ENCODE measurements around the gene CPVL. TPM values are rescaled to one million over a fixed set of nuclear protein-coding genes. Genes with fewer than 3 reads are reported as not detected.
A peak's percentile ranks its signal among the peaks of the same experiment; 100 is the strongest.

The CPVL gene
- total and polyA plus RNA-seq, 2 experiments from 2014 or later = 30.6 to 95.2 TPM

DNA sequence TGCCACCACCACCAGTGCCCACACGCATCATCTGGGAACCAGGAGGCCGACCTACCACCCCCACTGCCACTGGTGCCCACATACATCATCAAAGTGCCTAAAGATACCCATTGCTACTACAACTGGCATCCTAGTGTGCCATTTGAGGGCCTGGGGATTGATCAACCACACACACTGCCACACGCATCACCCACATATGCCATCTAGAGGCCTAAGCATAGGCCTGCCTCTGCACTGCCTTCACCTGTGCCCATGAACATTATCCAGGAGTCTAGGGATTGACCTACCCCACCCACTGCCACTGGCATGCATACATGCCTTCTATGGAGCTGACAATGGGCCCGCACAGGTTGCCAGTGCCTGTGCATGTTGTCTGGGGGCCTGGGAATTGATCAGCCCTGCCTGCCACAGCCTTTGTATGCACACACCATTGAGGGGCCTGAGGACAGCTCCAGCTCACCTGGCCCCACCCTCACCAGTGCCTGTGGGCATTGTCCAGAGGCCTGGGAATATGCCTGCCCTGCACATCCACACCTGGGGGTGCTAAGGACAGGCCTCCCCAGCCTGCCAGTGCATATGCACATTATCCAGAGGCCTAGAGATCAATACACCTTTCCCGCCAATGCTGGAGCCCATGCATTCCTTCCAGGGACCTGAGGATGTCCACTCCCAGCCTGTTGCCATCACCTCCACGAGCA, 123.9 kb downstream of the CPVL start:
- H3K4me3 ChIP-seq = no peak overlapping the region
- TF ChIP-seq, protein P1, sequence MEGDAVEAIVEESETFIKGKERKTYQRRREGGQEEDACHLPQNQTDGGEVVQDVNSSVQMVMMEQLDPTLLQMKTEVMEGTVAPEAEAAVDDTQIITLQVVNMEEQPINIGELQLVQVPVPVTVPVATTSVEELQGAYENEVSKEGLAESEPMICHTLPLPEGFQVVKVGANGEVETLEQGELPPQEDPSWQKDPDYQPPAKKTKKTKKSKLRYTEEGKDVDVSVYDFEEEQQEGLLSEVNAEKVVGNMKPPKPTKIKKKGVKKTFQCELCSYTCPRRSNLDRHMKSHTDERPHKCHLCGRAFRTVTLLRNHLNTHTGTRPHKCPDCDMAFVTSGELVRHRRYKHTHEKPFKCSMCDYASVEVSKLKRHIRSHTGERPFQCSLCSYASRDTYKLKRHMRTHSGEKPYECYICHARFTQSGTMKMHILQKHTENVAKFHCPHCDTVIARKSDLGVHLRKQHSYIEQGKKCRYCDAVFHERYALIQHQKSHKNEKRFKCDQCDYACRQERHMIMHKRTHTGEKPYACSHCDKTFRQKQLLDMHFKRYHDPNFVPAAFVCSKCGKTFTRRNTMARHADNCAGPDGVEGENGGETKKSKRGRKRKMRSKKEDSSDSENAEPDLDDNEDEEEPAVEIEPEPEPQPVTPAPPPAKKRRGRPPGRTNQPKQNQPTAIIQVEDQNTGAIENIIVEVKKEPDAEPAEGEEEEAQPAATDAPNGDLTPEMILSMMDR (IDR thresholded peaks at IDR 0.05; ENCODE audit: low read depth, low read length) = no peak
- no peaks in the 10 kb centered on the region for H3K27me3 ChIP-seq
- H3K27ac ChIP-seq = no peak overlapping the region
- H3K4me1 ChIP-seq (ENCODE audit: low read depth) = no peaks in the 10 kb centered on the region
- H3K36me3 ChIP-seq = no peaks in the 10 kb centered on the region
- no peaks in the 10 kb centered on the region for H3K9me3 ChIP-seq (ENCODE audit: low read depth)
- no peak for DNase-seq (ENCODE audit: low read depth in 1 of 2, low spot score in 1 of 2)

DNA sequence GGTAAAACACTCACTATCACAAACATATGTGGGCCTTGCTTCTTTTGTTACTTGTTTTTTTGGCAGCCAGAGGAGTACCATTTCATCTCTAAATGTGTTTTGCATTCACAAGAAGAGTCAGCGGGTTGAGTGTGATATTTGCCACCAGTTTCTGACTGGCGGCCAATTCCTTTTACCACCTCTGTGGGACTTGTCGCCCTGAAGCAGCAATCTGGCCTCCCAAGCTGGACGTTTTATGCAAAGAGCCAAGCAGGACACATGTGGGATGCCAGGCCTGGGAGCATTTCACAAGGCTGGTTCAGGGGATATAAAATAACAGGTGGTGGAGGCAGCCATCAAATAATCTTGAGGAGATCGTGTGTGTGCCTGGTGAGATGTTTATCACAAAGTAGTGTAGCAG, 126.4 kb downstream of the CPVL start:
- no peak overlapping the region for H3K4me3 ChIP-seq
- H3K27ac ChIP-seq = peak overlapping the region; percentile 56
- H3K4me1 ChIP-seq (ENCODE audit: low read depth) = no peaks in the 10 kb centered on the region
- no peak for DNase-seq (ENCODE audit: low read depth in 1 of 2, low spot score in 1 of 2)
- TF ChIP-seq, protein P1 (IDR thresholded peaks at IDR 0.05; ENCODE audit: low read depth, low read length) = no peak
- H3K9me3 ChIP-seq (ENCODE audit: low read depth) = no peaks in the 10 kb centered on the region
- H3K27me3 ChIP-seq = no peaks in the 10 kb centered on the region
- H3K36me3 ChIP-seq = no peaks in the 10 kb centered on the region

DNA sequence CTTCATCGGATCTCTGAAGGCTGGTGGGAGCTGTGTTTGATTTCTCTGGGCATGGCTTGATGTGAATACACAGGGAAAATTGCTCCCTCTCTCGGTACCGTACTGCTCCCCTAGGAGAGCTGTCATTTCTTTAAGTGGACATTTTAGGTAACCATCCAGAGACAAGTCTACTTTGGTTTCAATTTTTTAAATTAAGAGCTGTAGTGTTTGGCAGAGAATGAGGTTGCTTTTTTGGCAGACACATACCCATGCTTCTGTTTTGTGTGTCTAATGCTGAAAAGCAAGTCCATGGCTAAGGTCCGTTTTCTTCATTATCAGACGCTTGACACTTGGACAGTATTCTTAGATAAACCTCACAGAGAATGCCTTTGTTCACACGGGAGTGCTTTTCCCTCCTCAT, 127.0 kb downstream of the CPVL start:
- no peak overlapping the region for H3K4me3 ChIP-seq
- no peaks in the 10 kb centered on the region for H3K4me1 ChIP-seq (ENCODE audit: low read depth)
- peak in 1 of 2 donors; percentile 62 for DNase-seq (ENCODE audit: low read depth in 1 of 2, low spot score in 1 of 2)
- TF ChIP-seq, protein P1 (IDR thresholded peaks at IDR 0.05; ENCODE audit: low read depth, low read length) = peak; percentile 34
- no peaks in the 10 kb centered on the region for H3K9me3 ChIP-seq (ENCODE audit: low read depth)
- H3K27ac ChIP-seq = peak overlapping the region; percentile 56
- no peaks in the 10 kb centered on the region for H3K27me3 ChIP-seq
- H3K36me3 ChIP-seq = no peaks in the 10 kb centered on the region

DNA sequence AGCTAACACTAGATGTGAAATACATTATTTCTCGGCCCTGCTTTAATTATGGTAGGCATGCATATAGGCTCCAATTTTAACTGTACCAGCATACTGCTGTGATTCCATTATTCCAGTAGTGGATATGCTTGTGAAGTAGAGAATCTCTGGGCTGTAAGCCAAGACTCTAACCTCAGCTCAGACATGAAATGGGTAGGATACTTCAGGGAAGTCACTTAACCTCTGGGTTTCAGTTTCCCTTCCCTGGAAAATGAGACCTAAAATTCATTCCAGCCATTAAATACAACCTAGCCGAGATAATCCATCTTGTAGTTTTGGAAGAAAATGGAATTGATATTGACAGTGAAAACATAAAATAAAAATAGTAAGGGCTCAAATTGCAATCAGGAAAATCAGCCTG, 128.6 kb downstream of the CPVL start:
- DNase-seq (ENCODE audit: low read depth in 1 of 2, low spot score in 1 of 2) = peak in 1 of 2 donors; percentile 80
- TF ChIP-seq, protein P1 (IDR thresholded peaks at IDR 0.05; ENCODE audit: low read depth, low read length) = no peak
- Histone ChIP-seq H3K27me3 (no peaks in the 10 kb centered on the region), H3K4me1 (ENCODE audit: low read depth) (no peaks in the 10 kb centered on the region), H3K4me3 (no peak overlapping the region), H3K27ac (no peak overlapping the region), H3K9me3 (ENCODE audit: low read depth) (no peaks in the 10 kb centered on the region), H3K36me3 (no peaks in the 10 kb centered on the region)

DNA sequence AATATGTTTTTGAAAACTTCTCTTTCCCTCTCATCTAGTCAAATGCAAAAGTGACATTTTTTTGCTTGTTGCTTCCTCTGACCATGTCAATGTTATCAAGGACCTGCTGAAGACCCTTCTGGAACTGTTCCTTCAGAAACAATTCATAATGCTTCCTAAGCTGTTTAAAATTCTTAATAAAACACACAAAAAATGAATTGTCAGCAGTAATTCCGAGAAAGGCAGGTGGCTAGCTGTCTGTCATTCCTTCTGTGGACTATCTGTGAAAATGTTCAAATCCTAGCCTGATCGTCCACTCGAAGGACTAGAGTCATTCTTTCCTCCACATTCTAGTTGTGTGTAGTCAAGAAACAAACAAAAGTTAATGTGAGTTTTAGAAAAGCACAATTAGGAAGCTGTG, 131.6 kb downstream of the CPVL start:
- no peaks in the 10 kb centered on the region for H3K9me3 ChIP-seq (ENCODE audit: low read depth)
- no peaks in the 10 kb centered on the region for H3K27me3 ChIP-seq
- no peaks in the 10 kb centered on the region for H3K36me3 ChIP-seq
- H3K27ac ChIP-seq = no peak overlapping the region
- TF ChIP-seq, protein P1 (IDR thresholded peaks at IDR 0.05; ENCODE audit: low read depth, low read length) = no peak
- no peaks in the 10 kb centered on the region for H3K4me1 ChIP-seq (ENCODE audit: low read depth)
- DNase-seq (ENCODE audit: low read depth in 1 of 2, low spot score in 1 of 2) = no peak
- no peak overlapping the region for H3K4me3 ChIP-seq

Data from cardiac muscle cell (in vitro differentiated cells and primary cell).